Fibroblast of skin of scalp (primary cell): ENCODE results near the gene RSRP1.
"Not testable (repeated sequence)": the region's sequence is repeated elsewhere in the genome, so short reads cannot be mapped to it uniquely, and the experiment has no call there.

ENCODE experiments used
- DNase-seq: peaks from one replicate; pipeline ENCODE4 v3.0.0-alpha.2; 2013

RSRP1 gene

DNA sequence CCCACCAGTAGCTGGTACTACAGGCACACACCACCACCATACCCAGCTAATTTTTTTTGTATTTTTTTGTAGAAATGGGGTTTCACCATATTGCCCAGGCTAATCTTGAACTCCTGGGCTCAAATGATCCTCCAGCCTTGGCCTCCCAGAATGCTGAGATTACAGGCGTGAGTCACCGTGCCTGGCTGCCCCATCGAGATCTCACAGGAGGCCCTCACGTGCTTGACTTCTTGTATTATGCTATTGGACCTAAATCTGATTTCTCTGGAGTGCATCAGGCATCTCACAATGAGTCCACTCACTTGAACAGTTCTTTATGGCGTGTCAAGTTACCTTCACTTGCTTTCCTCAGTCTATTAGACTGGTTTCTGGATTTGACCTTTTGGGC lies 9.3 kb upstream of the RSRP1 start:
- peak; percentile 18 for DNase-seq

- DNase-seq, result no peak
Observed at GRCh38 chr1:25255706-25256577, 8.7 kb upstream of the RSRP1 start.

GRCh38 chr1:25253911-25254310 lies 6.7 kb upstream of the RSRP1 start:
- peak; percentile 72 for DNase-seq

DNA sequence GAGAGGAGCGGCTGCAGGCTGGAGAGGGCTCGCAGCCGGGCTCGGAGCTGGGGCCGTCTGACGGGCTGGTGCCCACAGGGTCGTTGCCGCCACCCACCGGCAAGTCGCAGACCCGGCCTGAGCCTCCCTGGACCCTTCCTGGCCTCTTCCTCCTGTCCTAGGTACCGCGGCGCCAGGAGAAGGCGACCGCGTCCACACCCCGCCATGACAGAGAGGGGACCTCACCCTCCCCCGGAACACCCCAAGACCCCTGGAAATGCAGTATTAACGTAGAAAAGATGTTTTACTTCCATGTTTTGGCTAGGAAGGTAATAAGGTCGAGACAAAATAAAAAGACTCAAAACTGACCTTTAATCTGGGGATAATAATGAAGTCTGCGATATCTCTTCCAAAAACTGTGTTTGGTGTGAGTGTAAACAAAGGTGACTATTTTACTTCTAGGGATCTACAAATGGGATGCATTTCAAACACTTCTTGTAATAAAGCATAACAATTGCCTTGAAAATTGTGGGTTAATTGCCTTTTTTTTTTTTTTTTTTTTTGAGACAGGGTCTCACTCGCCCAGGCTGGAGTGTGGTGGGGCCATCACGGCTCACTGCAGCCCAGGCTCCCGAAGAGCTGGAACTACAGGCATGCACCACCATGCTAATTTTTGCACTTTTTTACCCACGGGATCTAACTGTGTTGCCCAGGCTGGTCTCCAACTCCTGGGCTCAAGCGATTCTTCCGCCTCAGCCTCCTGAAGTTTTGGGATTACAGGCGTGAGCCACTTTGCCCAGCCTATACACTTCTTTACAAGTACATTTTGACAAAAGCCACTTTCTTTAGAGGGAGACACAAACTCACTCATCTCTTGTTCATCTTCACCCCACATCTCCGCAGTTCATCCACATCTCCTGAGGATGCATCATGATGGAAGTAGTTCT lies 838 bp upstream of the RSRP1 start:
- DNase-seq, result no peak

GRCh38 chr1:25246600-25247023 lies 642 bp downstream of the RSRP1 start:
- DNase-seq, result no peak

DNA sequence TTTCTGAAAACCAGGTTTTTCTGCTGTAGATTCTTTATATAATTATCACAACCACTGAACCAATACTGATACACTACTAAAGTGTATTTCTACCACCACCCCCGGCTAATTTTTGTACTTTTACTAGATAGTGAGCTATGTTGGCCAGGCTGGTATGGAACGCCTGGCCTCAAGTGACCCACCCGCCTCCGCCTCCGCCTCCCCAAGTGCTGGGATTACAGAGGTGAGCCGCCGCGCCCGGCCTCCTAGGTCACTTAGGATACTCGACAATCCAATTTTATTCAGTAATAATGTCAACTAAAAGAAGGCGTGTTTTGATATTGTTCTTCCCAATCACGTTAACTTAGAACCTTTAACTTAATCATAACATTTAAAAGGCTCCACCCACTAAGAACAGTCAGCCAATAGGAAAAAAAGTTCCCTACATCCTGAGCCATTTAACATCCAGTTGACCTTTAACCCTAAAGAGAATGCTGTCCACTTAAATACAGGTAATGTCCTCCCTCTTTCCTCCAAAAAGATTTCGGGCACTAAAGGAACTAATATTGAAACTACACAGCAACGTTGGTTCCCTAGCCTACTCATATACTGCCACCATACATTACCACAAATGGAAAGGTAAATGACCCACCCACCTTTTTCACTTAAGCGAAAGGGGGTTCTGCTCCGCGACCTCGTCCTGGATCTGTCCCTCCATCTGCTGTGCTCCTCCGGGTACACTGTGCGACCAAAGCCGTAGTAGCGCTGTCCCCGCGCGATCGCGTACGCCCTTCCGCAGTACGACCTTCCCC lies 1.2 kb downstream of the RSRP1 start:
- no peak for DNase-seq

DNA sequence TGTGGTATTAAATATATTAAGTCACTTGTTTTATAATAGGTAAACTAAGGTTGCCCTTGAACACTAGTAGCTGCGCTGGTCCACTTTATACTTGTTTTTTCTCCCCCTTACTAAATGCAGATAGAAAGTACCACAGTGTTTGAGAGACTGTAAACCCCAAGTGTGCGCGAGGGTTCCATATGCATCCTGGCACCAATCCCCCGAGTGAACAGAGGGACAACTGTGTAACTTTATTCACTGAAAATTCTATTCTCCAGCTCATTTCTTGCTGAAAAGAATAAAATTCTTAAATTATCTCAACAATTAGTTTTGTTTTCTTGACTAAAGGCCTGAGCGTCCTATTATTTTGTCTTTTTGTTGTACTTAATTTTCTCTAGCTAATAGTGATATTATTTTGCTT lies 1.9 kb downstream of the RSRP1 start:
- DNase-seq, result no peak

- no peak for DNase-seq
Observed at GRCh38 chr1:25243907-25244306, 3.3 kb downstream of the RSRP1 start.

- peak; percentile 89 for DNase-seq
Observed at GRCh38 chr1:25239681-25240541, 7.3 kb downstream of the RSRP1 start.

DNA sequence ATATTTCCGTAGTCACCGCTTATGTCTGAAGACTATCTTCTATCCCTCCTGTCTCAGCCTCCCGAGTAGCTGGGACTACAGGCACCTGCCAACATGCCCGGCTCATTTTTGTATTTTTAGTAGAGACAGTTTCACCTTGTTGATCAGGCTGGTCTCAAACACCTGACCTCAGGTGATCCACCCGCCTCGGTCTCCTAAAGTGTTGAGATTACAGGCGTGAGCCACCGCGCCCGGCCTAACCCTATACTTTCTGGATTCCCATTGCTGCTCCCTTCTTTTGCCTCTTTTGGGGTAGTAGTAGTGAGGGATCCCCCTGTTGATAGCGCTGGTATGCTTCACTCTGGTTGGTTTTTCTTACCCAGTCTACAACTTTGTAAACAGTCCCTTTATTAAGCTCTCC lies 9.2 kb downstream of the RSRP1 start:
- no peak for DNase-seq

- DNase-seq, result not testable (repeated sequence)
Observed at GRCh38 chr1:25236261-25236660, 11.0 kb downstream of the RSRP1 start.

- not testable (repeated sequence) for DNase-seq
Observed at GRCh38 chr1:25235411-25235810, 11.8 kb downstream of the RSRP1 start.

DNA sequence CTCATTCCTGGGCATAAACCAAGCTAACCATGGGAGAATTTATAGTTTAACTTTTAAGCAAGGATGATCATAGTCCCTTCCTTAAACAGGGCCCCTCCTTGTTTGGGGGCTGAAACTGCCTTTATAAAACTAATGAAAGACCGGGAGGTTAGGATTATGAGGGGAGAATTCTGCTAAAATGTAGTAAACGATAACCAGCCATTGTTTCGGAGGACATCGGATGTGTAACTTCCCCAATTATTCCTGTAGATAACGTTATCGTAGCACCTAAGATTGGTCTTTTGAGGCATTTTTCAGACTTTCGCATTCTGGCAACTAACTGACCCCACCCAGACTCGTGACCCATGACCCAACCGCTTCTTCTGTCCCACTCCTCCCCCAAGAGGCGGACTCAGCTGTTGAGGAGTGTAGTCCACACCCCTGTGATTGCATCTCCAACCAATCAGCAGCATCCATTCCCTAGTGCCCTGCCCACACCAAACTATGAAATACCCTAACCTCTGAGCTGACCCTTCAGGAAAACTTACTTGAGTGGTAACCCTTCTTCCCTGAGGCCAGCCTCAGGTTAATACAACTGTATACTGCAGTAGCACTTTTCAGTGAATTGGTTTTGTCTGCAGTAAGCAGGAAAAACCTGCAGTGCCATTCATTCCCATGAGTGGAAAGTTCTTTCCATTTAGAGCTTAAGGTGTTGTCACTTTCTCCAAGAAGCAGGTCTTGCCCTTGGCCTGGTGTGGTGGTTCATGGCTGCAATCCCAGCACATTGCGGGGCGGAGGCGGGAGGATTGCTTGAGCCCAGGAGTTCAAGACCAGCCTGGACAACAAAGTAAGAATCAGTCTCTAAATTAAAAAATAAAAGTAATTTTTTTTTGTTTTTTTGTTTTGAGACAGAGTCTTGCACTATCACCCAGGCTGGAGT lies 14.1 kb downstream of the RSRP1 start:
- peak; percentile 87 for DNase-seq

DNA sequence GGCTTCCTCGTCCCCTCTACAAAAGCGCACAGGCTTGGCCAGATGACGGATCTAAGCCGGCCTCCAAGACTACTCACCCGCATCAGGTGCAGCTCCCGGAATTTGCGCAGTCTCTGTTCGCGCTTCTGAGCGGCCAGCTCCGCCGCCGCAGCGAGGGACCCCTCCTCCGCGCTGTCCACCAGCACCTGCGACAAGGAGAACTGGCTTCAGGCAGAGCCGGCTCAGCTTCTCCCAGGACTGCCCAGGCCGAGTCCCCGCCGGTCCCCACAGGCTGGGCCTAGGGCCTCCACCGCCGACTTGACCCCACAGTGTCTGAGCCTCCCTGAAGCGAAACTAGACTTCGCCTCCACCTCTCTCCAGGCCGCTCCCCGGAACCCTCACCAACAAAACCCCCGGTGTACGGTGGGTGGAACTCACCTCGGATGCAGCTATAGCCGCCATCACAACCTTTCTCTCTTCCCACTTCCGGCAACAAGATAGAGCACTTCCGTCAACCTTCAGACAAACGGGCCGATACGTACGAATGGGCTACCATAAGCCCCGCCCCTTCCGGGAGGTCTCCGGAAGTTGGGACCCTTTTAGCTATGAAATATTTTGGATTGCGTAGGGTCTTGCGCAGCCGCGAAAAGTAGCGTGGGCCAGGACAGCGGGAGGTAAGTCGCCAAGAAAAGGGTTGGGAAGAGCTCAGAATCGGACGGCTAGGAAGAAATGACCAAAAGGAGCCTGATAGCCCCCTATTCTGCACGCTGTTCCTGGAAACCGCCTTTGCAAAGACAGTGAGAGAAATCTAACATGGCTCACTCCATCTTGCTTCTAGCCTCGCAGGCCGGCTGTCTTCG lies 15.0 kb downstream of the RSRP1 start, which contains the start of gene SYF2:
SYF2 (minus strand) TSS at position 476 of the 839 bp plus-strand sequence; CDS start at position 441, 35 bp downstream.
- peak; percentile 95 for DNase-seq

DNA sequence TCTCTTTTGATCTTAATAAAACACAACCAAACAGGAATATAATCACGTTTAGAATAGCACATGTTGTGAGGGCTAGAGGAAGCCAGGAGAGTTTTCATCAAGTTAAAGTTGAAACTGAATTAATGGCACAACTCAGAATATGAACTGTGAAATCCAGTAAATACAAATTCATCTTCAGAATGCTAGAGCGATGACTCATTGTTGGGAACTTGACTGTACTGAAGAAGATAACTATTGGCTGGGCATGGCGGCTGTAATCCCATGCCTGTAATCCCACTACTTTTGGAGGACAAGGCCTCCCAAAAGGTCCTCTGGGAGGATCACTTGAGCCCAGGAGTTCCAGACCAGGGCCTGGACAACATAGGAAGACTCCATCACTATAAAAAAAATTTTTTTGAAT lies 23.8 kb downstream of the RSRP1 start:
- peak; percentile 21 for DNase-seq

DNA sequence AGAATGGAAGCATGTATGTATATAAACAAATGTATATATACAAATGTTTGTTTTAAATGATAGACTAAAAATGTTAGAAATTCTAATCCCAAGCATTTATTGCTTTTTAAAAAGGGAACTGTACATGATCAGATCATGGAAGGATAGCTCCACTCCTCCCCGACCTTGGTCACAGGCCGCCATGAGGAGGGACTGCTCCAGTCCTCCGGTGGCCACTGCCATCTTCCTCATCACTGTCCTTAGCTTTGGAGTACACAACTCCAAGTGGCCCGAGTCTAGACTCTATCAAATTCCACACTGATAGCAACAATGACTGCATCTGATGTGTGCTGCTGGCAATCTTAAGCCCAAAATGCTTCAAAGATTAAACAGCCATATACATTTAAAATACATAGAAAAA lies 24.6 kb downstream of the RSRP1 start:
- no peak for DNase-seq

DNA sequence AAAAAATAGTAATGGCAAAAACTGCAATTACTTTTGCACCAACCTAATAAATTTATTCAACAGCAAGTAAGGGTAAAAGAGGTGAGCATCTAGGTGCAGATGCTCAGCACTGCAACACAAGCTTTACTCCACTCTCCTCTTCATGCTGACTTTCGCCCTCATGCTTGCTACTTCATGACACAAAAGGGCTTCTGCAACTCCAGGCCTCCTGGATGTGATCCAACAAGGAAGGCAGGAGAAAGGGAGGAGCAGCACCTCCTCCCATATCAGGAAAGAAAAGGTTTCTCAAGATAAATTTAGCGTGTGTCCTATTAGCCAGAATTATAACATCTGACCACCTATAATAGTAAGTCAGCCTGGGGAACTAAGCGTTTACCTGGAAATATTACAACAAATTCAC lies 26.6 kb downstream of the RSRP1 start:
- DNase-seq, result no peak

GRCh38 chr1:25219661-25220251 lies 27.5 kb downstream of the RSRP1 start:
- DNase-seq, result no peak
